Right lobe of liver (tissue), 4 donors: ENCODE data around the gene DYSF.

Source experiments
- POLR2A ChIP-seq: fragments of 450-650 bp; IDR thresholded peaks from one replicate; pipeline ENCODE4 v1.6.1; 2017; ENCODE audit warnings: antibody characterized with exemption, mild to moderate bottlenecking
- TF ChIP-seq, protein P1 (sequence below), 4 donors: fragments of 200-600 bp in 3 of 4; fragments of 450-650 bp in 1 of 4; IDR thresholded peaks; one replicate each; pipeline versions ENCODE4 v1.5.1 to v1.8.0; 2016 to 2022; ENCODE audit warnings: antibody characterized with exemption in 4 of 4, mild to moderate bottlenecking in 2 of 4
- donor health status: DM: no; HTN: no; CAD: no.
- donor health status: DM: no; HTN: no; CAD: no.
- donor health status: DM: no; HTN: yes; CAD: no.

GRCh38 chr2:71576541-71576940, 123.2 kb downstream of the DYSF start:
- TF ChIP-seq, protein P1, sequence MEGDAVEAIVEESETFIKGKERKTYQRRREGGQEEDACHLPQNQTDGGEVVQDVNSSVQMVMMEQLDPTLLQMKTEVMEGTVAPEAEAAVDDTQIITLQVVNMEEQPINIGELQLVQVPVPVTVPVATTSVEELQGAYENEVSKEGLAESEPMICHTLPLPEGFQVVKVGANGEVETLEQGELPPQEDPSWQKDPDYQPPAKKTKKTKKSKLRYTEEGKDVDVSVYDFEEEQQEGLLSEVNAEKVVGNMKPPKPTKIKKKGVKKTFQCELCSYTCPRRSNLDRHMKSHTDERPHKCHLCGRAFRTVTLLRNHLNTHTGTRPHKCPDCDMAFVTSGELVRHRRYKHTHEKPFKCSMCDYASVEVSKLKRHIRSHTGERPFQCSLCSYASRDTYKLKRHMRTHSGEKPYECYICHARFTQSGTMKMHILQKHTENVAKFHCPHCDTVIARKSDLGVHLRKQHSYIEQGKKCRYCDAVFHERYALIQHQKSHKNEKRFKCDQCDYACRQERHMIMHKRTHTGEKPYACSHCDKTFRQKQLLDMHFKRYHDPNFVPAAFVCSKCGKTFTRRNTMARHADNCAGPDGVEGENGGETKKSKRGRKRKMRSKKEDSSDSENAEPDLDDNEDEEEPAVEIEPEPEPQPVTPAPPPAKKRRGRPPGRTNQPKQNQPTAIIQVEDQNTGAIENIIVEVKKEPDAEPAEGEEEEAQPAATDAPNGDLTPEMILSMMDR (IDR thresholded peaks at IDR 0.05), result no peak
- TF ChIP-seq POLR2A, result no peak
